GM13976 (cell line): Measurements from ENCODE around the gene C11orf58.

Source experiments
- DNase-seq: peaks from one replicate; pipeline ENCODE4 v3.0.0; 2012; ENCODE audit warnings: low spot score
- CTCF ChIP-seq: IDR thresholded peaks from 2 replicates; pipeline ENCODE4 v1.5.1; 2012; ENCODE audit warnings: borderline replicate concordance, mild to moderate bottlenecking; ENCODE audit not compliant: insufficient read depth; ENCODE audit errors: extremely low read depth, missing control alignments, control extremely low read depth
- in situ Hi-C: fragments of 300-500 bp; cut with MboI; formaldehyde crosslinking; loops from one replicate; pipeline ENCODE4 v1.12.0; 2022; ENCODE audit warnings: low sequenced_read_pairs, mixed read lengths, inconsistent platforms; ENCODE audit not compliant: unreplicated experiment

C11orf58 gene

GRCh38 chr11:16797776-16798175 lies 59.3 kb downstream of the C11orf58 start:
- in situ Hi-C loops, result no loop called here
- no peak for DNase-seq
- no peak for TF ChIP-seq CTCF

- TF ChIP-seq CTCF, result no peak
- in situ Hi-C loops, result no loop called here
- no peak for DNase-seq
Observed at GRCh38 chr11:16799221-16799620, 60.8 kb downstream of the C11orf58 start.

- no peak for DNase-seq
- TF ChIP-seq CTCF, result no peak
- in situ Hi-C loops, result no loop called here
Observed at GRCh38 chr11:16799890-16800289, 61.4 kb downstream of the C11orf58 start.

- DNase-seq, result no peak
- in situ Hi-C loops, result no loop called here
- TF ChIP-seq CTCF, result no peak
Observed at GRCh38 chr11:16800382-16800781, 61.9 kb downstream of the C11orf58 start.

- DNase-seq, result no peak
- TF ChIP-seq CTCF, result no peak
- in situ Hi-C loops, result no loop called here
Observed at GRCh38 chr11:16801288-16801980, 63.0 kb downstream of the C11orf58 start.

- in situ Hi-C loops, result no loop called here
- no peak for TF ChIP-seq CTCF
- DNase-seq, result no peak
Observed at GRCh38 chr11:16804104-16804947, 65.9 kb downstream of the C11orf58 start.
